EL (cell line): ENCODE data around the gene KRTAP4-6.
"Not testable (repeated sequence)": the region's sequence is repeated elsewhere in the genome, so short reads cannot be mapped to it uniquely, and the experiment has no call there.

Source experiments
- DNase-seq: peaks from one replicate; pipeline ENCODE4 v3.0.0-alpha.2; 2016

The KRTAP4-6 gene

DNA sequence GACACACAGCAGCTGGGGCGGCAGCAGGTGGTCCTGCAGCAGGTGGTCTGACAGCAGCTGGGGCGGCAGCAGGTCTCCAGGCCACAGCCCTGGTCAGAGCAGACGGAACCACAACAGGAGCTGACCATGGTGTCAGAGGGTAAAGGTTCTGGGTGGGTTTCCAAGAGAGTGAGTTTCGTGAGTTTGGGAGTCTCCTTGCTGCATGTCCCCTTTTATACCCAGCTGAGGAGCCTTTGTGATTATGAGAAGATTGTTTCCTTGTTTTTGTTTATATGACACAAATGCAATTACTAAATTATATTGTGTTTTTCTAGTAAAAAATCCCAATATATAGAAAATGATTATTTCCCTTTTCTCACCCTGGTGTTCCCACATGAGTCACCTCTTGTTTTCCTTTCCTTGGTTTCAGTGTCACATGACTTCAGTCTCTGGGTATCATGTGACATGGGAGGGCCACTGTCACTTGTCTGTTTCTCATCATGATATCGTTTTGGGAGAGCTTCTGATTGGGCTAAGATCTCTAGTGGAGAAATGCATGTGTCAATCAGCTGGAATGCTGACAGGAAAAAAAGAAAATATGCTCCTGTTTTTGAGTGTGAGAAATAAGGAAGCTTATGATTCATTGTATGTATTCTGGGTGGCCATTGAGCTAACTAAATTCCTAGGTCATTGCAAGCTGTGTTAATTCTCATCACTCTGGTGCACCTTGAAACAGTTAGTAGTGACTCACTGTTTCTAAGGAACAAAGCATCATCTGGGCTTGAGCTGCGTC, at the start of gene KRTAP4-6:
KRTAP4-6 (minus strand) TSS at position 185 of the 772 bp plus-strand sequence; CDS start at position 128, 57 bp downstream.
- DNase-seq, result peak; percentile 86

DNA sequence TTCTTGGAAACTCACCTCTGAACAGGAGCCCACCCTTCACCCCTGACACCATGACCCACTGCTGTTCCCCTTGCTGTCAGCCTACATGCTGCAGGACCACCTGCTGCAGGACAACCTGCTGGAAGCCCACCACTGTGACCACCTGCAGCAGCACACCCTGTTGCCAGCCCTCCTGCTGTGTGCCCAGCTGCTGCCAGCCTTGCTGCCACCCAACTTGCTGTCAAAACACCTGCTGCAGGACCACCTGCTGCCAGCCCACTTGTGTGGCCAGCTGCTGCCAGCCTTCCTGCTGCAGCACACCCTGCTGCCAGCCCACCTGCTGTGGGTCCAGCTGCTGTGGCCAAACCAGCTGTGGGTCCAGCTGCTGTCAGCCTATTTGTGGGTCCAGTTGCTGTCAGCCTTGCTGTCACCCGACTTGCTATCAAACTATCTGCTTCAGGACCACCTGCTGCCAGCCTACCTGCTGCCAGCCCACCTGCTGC, 49.5 kb upstream of the KRTAP4-6 start, which contains the start of gene KRTAP9-1:
KRTAP9-1 (plus strand) TSS at position 51 of the 482 bp plus-strand sequence; CDS start at position 51, 0 bp downstream.
- not testable (repeated sequence) for DNase-seq

DNA sequence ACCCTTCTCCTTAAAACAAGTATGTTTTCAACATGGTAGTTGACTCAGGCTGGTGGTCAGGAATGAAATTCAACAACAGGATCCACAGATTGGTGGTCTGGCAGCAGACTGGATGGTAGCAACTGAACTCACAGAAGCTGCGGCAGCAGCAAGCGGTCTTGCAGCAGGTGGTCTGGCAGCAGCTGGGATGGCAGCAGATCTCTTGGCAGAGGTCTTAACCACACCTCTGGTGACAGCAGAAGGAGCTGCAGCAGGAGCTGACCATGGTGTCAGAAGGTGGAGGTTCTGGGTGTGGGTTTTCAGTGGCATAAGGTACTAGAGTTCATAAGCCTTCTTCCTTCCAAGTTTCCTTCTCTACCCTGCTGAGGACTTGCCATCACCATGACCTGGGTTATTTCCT, 46.5 kb upstream of the KRTAP4-6 start:
- no peak for DNase-seq

GRCh38 chr17:41185001-41185400, 44.7 kb upstream of the KRTAP4-6 start:
- DNase-seq, result no peak

GRCh38 chr17:41184480-41184961, 44.2 kb upstream of the KRTAP4-6 start, which contains the start of gene KRTAP4-1:
Gene KRTAP4-1 (minus strand): TSS chr17:41184911. CDS start chr17:41184854, 57 bp downstream.
- DNase-seq, result no peak

GRCh38 chr17:41178843-41179616, 38.7 kb upstream of the KRTAP4-6 start:
- DNase-seq, result peak; percentile 64

GRCh38 chr17:41178341-41178740, 38.0 kb upstream of the KRTAP4-6 start:
- peak; percentile 56 for DNase-seq

- DNase-seq, result no peak
These were observed 37.5 kb upstream of the KRTAP4-6 start, which contains the start of gene KRTAP4-2 for GRCh38 chr17:41177727-41178271. Gene KRTAP4-2 (minus strand): TSS chr17:41178221. CDS start chr17:41178164, 57 bp downstream.

GRCh38 chr17:41176744-41177387, 36.5 kb upstream of the KRTAP4-6 start:
- no peak for DNase-seq

- DNase-seq, result peak; percentile 11
These were observed 31.5 kb upstream of the KRTAP4-6 start for GRCh38 chr17:41171886-41172285.

DNA sequence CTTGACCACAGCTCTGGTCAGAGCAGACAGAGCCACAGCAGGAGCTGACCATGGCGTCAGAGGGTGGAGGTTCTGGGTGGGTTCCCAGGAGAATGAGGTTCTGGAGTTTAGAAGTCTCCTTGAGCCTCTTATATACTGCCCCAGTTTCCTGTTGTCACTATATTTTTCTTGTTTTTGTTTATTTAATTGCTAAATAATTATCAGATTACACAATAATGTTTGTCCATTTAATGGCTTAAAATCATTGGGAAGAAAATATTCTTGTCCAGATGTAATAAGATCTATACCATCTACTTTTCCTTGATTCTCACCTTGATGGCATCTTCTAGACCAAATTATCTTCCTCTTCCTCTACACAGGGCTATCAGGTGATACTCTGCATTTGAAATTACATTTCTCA, 27.8 kb upstream of the KRTAP4-6 start, which contains the start of gene KRTAP4-3:
KRTAP4-3 (minus strand) TSS at position 101 of the 400 bp plus-strand sequence; CDS start at position 52, 49 bp downstream.
- no peak for DNase-seq

DNA sequence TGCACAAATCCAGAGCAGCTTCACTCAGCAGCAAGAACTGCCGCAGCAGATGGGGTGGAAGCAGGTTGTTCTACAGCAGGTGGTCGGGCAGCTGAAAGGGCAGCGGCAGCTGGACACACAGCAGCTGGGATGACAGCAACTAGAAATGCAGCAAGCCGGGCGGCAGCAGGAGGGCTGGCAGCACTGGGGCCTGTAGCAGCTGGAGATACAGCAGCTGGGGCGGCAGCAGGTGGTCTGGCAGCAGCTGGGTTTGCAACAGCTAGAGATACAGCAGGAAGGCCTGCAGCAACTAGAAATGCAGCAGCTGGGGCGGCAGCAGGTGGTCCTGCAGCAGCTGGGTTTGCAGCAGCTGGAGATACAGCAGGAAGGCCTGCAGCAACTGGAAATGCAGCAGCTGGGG, 27.2 kb upstream of the KRTAP4-6 start:
- no peak for DNase-seq

GRCh38 chr17:41163828-41164227, 23.5 kb upstream of the KRTAP4-6 start:
- DNase-seq, result peak; percentile 13

DNA sequence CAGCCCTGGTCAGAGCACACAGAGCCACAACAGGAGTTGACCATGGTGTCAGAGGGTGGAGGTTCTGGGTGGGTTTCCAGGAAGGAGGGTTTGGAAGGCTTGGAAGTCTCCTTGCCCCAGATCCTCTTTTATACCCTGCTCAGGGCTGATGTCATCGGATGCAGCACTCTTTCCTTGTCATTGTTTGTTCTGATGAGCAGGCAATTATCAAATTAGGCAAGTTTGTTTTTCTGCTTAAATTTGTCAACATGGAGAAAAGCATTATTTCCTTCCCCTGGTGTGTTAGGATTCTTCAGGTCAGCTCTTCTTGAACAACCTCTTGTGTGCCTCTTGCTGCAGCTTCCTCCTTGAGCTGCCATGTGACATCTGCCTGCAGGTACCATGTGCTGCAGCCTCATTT, 20.3 kb upstream of the KRTAP4-6 start, which contains the start of gene KRTAP4-4:
KRTAP4-4 (minus strand) TSS at position 101 of the 400 bp plus-strand sequence; CDS start at position 44, 57 bp downstream.
- DNase-seq, result no peak

DNA sequence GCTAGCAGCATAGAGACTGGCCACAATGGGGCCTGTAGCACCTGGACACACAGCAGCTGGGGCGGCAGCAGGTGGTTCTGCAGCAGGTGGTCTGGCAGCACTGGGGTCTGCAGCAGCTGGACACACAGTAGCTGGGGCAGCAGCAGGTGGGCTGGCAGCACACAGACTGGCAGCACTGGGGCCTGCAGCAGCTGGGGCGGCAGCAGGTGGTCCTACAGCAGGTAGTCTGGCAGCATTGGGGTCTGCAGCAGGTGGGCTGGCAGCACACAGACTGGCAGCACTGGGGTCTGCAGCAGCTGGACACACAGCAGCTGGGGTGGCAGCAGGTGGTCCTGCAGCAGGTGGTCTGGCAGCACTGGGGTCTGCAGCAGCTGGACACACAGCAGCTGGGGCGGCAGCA, 19.8 kb upstream of the KRTAP4-6 start:
- DNase-seq, result not testable (repeated sequence)

- DNase-seq, result no peak
These were observed 13.5 kb upstream of the KRTAP4-6 start for GRCh38 chr17:41153856-41154255.

DNA sequence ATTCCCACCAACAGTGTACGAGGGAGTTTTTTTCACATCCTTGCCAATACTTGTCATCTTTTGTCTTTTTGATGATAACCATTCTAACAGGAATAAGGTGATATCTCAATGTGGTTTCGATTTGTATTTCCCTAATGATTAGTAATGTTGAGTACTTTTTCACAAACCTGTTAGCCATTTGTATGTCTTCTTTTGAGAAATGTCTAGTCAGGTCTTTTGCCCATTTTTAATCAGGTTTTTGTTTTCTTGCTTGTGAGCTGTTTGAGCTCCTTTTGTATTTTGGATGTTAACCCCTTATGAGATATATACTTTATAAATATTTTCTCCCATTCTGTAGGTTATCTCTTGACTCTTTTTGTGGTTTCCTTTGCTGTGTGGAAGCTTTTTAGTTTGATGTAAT, 11.2 kb upstream of the KRTAP4-6 start:
- DNase-seq, result no peak

DNA sequence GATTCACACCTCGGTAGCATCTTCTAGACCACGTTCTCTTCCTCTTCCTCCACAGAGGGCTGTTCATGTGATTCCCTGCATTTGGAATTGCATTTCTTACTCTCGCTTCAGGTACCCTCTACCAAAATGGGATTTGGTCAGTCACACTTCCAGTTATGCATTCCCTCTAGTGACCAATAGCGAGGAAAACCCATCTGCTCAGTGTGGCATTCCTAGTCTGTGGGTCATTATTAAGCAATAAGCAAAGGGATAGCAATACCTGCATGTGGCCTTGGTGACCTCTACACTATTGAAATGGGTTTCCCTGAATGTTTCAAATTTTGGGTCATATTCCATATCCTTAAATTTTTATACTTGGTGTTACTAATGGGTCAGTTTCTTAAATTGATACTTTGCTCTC, 9.7 kb upstream of the KRTAP4-6 start:
- DNase-seq, result no peak

DNA sequence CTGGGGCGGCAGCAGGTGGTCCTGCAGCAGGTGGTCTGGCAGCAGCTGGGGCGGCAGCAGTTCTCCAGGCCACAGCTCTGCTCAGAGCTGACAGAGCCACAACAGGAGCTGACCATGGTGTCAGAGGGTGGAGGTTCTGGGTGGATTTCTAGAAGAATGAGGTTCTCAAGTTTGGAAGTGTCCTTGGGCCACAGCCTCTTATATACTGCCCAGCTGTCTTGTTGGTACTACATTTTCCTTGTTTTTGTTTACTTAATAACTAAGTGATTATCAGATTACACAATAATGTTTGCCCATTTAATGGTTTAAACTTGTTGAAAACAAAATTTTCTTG, 9.3 kb upstream of the KRTAP4-6 start, which contains the start of gene KRTAP4-5:
KRTAP4-5 (minus strand) TSS at position 174 of the 334 bp plus-strand sequence; CDS start at position 116, 58 bp downstream.
- DNase-seq, result no peak

- not testable (repeated sequence) for DNase-seq
These were observed 8.8 kb upstream of the KRTAP4-6 start for GRCh38 chr17:41148971-41149651.

DNA sequence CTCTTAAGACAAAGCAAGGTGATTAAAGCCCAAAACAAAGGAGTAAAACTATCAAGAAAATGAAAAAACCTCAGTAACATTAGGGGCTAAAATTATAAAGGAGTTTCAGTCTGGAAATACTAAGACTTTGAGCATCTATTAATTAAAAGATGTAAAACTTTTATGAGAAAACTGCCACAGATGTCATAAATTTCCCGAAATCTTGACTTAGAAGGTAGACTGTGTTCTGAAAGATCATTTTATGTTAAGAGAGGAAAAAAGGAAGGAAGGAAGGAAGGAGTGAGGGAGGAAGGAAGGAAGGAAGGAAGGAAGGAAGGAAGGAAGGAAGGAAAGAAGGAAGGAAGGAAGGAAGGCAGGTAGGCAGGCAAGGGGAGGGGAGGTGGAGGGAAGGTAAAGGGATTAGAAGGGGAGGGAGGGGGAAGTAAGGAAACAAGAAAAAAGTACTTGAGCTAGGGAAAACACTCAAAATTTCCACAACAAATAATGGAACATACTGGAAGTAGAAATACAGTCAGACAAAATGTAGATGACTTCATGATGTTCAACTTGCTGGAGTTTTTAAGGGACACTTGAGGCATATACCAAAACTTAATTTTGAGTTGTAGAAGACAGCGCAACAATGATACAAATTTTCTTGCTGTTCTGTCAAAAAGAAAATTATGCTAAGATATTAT, 7.3 kb upstream of the KRTAP4-6 start:
- no peak for DNase-seq
